Common myeloid progenitor, CD34-positive (primary cell): ENCODE measurements around the gene SAV1.
A peak's percentile ranks its signal among the peaks of the same experiment; 100 is the strongest.
"Not testable (repeated sequence)": the region's sequence is repeated elsewhere in the genome, so short reads cannot be mapped to it uniquely, and the experiment has no call there.

Experiments
- CTCF ChIA-PET: fragments of 350-600 bp; sonication (Branson Sonifier 250); formaldehyde crosslinking; loops from one replicate; lab custom pipeline; 2021; ENCODE audit warnings: antibody characterized with exemption; lab: Charles Lee
- POLR2A ChIA-PET: fragments of 350-600 bp; sonication (Branson Sonifier 250); formaldehyde crosslinking; loops from one replicate; lab custom pipeline; 2021; ENCODE audit warnings: antibody characterized with exemption; lab: Charles Lee
- DNase-seq, 3 donors: peaks; one replicate each; pipeline versions ENCODE4 v3.0.0 to v3.0.0-alpha.2; 2013
- H3K27ac ChIP-seq, 2 experiments: 1 replicate in 1 of 2; 2 replicates in 1 of 2; pipeline ENCODE4 v1.7.0; 2013; ENCODE audit warnings: inconsistent platforms in 2 of 2, low read length in 2 of 2, mild to moderate bottlenecking in 2 of 2, low read depth in 1 of 2, moderate library complexity in 1 of 2; ENCODE audit not compliant: severe bottlenecking in 2 of 2, insufficient read depth in 1 of 2, poor library complexity in 1 of 2
- H3K27me3 ChIP-seq, 5 experiments: replicated peaks in 2 of 5; 1 replicate in 3 of 5; 2 replicates in 2 of 5; pipeline versions ENCODE4 v1.6.1 to v1.7.0; 2013; ENCODE audit warnings: low read length in 4 of 5, mild to moderate bottlenecking in 2 of 5, moderate library complexity in 2 of 5, inconsistent platforms in 1 of 5; ENCODE audit not compliant: insufficient read depth in 5 of 5, control insufficient read depth in 4 of 5
- H3K36me3 ChIP-seq, 4 experiments: 1 replicate in 2 of 4; 2 replicates in 2 of 4; pipeline versions ENCODE4 v1.6.1 to v1.7.0; 2013; ENCODE audit warnings: low read length in 3 of 4, control low read depth in 1 of 4, mild to moderate bottlenecking in 1 of 4; ENCODE audit not compliant: control insufficient read depth in 4 of 4, insufficient read depth in 4 of 4
- H3K4me1 ChIP-seq, 4 experiments: 1 replicate in 3 of 4; 2 replicates in 1 of 4; pipeline versions ENCODE4 v1.6.1 to v1.7.1; 2013; ENCODE audit warnings: low read length in 3 of 4, mild to moderate bottlenecking in 3 of 4, control low read depth in 1 of 4, inconsistent platforms in 1 of 4, moderate library complexity in 1 of 4; ENCODE audit not compliant: control insufficient read depth in 4 of 4, insufficient read depth in 4 of 4; ENCODE audit errors: control extremely low read depth in 1 of 4
- H3K4me3 ChIP-seq, 7 experiments: 1 replicate in 4 of 7; 2 replicates in 3 of 7; pipeline versions ENCODE4 v1.5.1 to v1.7.0; 2013; ENCODE audit warnings: mild to moderate bottlenecking in 7 of 7, low read length in 6 of 7, moderate library complexity in 6 of 7, inconsistent platforms in 2 of 7, low read depth in 2 of 7, control low read depth in 1 of 7; ENCODE audit not compliant: insufficient read depth in 4 of 7, control insufficient read depth in 1 of 7; ENCODE audit errors: extremely low read depth in 1 of 7
- H3K9me3 ChIP-seq, 5 experiments: 1 replicate in 4 of 5; 2 replicates in 1 of 5; pipeline versions ENCODE4 v1.6.1 to v1.7.1; 2013; ENCODE audit warnings: low read length in 4 of 5, mild to moderate bottlenecking in 2 of 5, inconsistent platforms in 1 of 5, low read depth in 1 of 5, moderate library complexity in 1 of 5; ENCODE audit not compliant: control insufficient read depth in 4 of 5, insufficient read depth in 2 of 5; ENCODE audit errors: control extremely low read depth in 1 of 5
- WGBS: methylation state at CpG from one replicate; pipeline ENCODE4 v1.1.5; 2013; ENCODE audit not compliant: insufficient coverage; 5-methylcytosine and 5-hydroxymethylcytosine counted together

Gene SAV1

DNA sequence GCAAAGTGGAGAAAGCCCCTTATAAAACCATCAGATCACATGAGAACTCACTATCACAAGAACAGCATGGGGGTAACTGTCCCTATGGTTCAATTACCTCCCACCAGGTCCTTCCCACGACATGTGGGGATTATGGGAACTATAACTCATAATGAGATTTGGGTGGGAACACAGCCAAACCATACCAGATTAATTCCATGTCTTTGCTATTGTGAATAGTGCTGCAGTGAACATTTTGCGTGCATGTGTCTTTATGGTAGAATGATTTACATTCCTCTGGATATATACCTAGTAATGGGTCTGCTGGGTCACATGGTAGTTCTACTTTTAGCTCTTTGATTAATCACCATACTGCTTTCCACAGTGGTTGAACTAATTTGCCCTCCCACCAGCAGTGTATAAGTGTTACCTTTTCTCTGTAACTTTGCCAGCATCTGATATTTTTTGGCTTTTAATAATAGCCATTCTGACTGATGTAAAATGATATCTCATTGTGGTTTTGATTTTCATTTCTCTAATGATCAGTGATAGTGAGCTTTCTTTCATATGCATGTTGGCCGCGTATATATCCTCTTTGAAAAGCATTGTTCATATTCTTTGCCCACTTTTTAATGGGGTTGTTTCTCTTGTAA is 29.7 kb upstream of the SAV1 start:
- H3K9me3 ChIP-seq, result peaks cover 0 to 12% (median 4%) of the 10 kb centered on the region in 5 experiments
- no peak for DNase-seq
- H3K4me3 ChIP-seq, result no peak overlapping the region
- ChIA-PET POLR2A (no interaction called here), CTCF (no interaction called here)
- H3K36me3 ChIP-seq, result no peaks in the 10 kb centered on the region
- no peak overlapping the region for H3K27ac ChIP-seq
- no peaks in the 10 kb centered on the region for H3K4me1 ChIP-seq
- H3K27me3 ChIP-seq, result no peaks in the 10 kb centered on the region
- WGBS, result 100% methylated on average over 3 of the region's 4 CpGs

- POLR2A ChIA-PET, result not testable (repeated sequence)
- WGBS, result 93% methylated on average over 3 of the region's 3 CpGs
Measured at GRCh38 chr14:50694260-50694659, 26.2 kb upstream of the SAV1 start.

DNA sequence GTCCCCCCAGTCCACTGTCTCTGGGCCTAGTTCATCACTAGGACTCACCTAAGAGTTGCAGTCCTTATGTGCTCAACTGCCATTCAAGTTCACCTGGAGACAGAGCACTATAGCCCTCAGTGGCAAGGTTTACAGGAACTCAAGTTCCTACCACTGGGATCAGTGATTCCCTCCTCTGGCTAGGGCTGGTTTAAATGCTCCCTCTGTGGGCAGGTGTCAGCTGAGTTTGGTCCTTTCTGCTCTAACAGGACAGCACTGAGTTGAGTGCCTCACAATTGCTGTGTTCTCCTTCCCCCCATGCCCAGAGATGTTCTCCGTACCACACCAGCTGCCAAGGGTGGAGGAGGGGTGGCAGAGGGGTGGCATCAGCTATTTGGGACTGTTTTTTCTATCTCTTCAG is 20.8 kb upstream of the SAV1 start:
- CTCF ChIA-PET, result interaction anchor here (1.6 kb wide), 1 partner anchor 11 kb away, joined by 4 read pairs; no protein-coding TSS in a partner anchor
- WGBS, result no CpG with 5 or more reads among the region's 1 CpG
- POLR2A ChIA-PET, result no interaction called here
- no peaks in the 10 kb centered on the region for H3K36me3 ChIP-seq
- no peak overlapping the region for H3K27ac ChIP-seq
- H3K27me3 ChIP-seq, result no peaks in the 10 kb centered on the region
- DNase-seq, result no peak
- no peak overlapping the region for H3K4me3 ChIP-seq
- H3K9me3 ChIP-seq, result peaks cover 0 to 23% (median 0%) of the 10 kb centered on the region in 5 experiments
- H3K4me1 ChIP-seq, result peaks cover 0 to 3% (median 0%) of the 10 kb centered on the region in 4 experiments

More at GRCh38 chr14:50694260-50694659, 26.2 kb upstream of the SAV1 start:
- H3K36me3 ChIP-seq, H3K4me3 ChIP-seq, H3K27me3 ChIP-seq, H3K4me1 ChIP-seq, DNase-seq, H3K27ac ChIP-seq: not testable (repeated sequence)
- peaks cover 0 to 24% (median 3%) of the 10 kb centered on the region in 5 experiments for H3K9me3 ChIP-seq
- CTCF ChIA-PET, result interaction anchor here (0.7 to 1.4 kb wide), 2 partner anchors 8 to 20 kb away, joined by 3 read pairs; no protein-coding TSS in a partner anchor

- no peaks in the 10 kb centered on the region for H3K27me3 ChIP-seq
- ChIA-PET CTCF (no interaction called here), POLR2A (interaction anchor here (0.7 kb wide), 1 partner anchor 85 kb away, joined by 3 read pairs; no protein-coding TSS in a partner anchor)
- H3K9me3 ChIP-seq, result peaks cover 0 to 1% (median 0%) of the 10 kb centered on the region in 5 experiments
- no peak overlapping the region for H3K27ac ChIP-seq
- H3K4me3 ChIP-seq, result no peak overlapping the region
- DNase-seq, result no peak
- peaks cover 8 to 21% (median 15%) of the 10 kb centered on the region in 4 experiments for H3K4me1 ChIP-seq
- H3K36me3 ChIP-seq, result no peaks in the 10 kb centered on the region
Measured at GRCh38 chr14:50679674-50680073, 11.6 kb upstream of the SAV1 start.

GRCh38 chr14:50678163-50678562 is 10.1 kb upstream of the SAV1 start:
- ChIA-PET CTCF (interaction anchor here (1.4 to 2.4 kb wide), 3 partner anchors 12 to 58 kb away, joined by 4 to 11 read pairs (median 8); no protein-coding TSS in a partner anchor), POLR2A (no interaction called here)
- DNase-seq, result no peak
- 100% methylated on average over 2 of the region's 5 CpGs for WGBS
- Histone ChIP-seq H3K9me3 (peaks cover 0 to 1% (median 0%) of the 10 kb centered on the region in 5 experiments), H3K36me3 (no peaks in the 10 kb centered on the region), H3K27me3 (no peaks in the 10 kb centered on the region), H3K4me1 (peaks cover 8 to 26% (median 16%) of the 10 kb centered on the region in 4 experiments), H3K27ac (no peak overlapping the region), H3K4me3 (peak overlapping the region in 1 of 7 experiments; percentile 52)

DNA sequence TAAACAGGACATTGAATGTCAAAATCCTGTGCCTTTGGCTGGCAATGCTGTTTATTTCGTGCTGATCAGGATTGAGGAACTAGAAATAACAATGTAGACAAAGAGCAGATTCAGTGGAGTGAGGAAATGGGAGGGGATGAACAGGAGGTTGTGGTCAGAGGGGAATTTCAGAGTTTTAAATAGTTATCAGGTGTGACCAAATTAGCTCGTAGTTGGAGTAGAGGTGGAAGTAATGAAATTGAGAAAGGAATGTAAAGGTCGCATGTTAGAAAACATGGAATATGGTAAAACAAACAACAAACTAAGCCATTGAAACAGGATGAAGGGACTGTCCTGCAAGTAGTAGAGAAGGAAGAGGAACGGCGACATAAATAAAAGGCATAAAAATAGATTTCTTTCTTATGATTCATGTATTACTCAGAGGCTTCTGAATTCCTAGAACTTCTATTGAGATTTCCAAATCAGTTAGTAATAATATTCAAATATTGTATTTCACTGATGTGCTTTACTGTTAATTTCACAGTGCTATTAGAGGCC is 9.5 kb upstream of the SAV1 start:
- POLR2A ChIA-PET, result no interaction called here
- WGBS, result 0% methylated on average over 3 of the region's 5 CpGs
- Histone ChIP-seq H3K4me3 (peak overlapping the region in 5 of 7 experiments; percentile 13 to 56 (median 42)), H3K4me1 (peaks cover 8 to 27% (median 16%) of the 10 kb centered on the region in 4 experiments), H3K36me3 (no peaks in the 10 kb centered on the region), H3K27me3 (no peaks in the 10 kb centered on the region), H3K27ac (peak overlapping the region in 1 of 2 experiments; percentile 5), H3K9me3 (peaks cover 0 to 1% (median 0%) of the 10 kb centered on the region in 5 experiments)
- DNase-seq, result peak; percentile 31 to 60 (median 54)
- CTCF ChIA-PET, result interaction anchor here (1.4 to 2.4 kb wide), 3 partner anchors 11 to 58 kb away, joined by 4 to 11 read pairs (median 8); no protein-coding TSS in a partner anchor
